ENCODE results near the gene CCSER2.

DNA sequence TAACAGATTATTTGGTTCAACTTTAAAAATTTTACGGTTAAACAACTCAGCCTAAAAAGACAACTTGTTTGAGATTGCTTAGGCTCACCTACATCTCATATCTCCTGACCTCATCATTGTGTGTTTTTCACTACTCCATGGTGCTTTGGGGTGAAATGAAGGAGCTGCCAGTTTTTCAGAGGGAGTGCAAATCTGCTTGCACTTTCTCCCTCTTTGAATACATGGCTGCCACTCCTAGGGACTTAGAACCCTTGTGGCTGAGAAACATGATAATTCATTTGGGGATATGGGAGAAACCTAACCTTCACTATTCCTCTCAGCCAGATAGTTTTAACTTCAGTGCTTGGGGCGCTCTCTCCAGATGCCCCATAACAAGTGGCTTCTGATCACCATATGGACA is 2.7 kb downstream of the CCSER2 start:
- TF ChIP-seq, protein P1, sequence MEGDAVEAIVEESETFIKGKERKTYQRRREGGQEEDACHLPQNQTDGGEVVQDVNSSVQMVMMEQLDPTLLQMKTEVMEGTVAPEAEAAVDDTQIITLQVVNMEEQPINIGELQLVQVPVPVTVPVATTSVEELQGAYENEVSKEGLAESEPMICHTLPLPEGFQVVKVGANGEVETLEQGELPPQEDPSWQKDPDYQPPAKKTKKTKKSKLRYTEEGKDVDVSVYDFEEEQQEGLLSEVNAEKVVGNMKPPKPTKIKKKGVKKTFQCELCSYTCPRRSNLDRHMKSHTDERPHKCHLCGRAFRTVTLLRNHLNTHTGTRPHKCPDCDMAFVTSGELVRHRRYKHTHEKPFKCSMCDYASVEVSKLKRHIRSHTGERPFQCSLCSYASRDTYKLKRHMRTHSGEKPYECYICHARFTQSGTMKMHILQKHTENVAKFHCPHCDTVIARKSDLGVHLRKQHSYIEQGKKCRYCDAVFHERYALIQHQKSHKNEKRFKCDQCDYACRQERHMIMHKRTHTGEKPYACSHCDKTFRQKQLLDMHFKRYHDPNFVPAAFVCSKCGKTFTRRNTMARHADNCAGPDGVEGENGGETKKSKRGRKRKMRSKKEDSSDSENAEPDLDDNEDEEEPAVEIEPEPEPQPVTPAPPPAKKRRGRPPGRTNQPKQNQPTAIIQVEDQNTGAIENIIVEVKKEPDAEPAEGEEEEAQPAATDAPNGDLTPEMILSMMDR (IDR thresholded peaks at IDR 0.05): no peak
- no peak for TF ChIP-seq POLR2A (IDR thresholded peaks at IDR 0.05)
